ENCODE results near the gene SCGB1D4. TPM values are rescaled to one million over a fixed set of nuclear protein-coding genes. Genes with fewer than 3 reads are reported as not detected.
"Not testable (repeated sequence)": the region's sequence is repeated elsewhere in the genome, so short reads cannot be mapped to it uniquely, and the experiment has no call there.

The SCGB1D4 gene, protein sequence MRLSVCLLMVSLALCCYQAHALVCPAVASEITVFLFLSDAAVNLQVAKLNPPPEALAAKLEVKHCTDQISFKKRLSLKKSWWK
- total RNA-seq: not detected in 2 replicates

DNA sequence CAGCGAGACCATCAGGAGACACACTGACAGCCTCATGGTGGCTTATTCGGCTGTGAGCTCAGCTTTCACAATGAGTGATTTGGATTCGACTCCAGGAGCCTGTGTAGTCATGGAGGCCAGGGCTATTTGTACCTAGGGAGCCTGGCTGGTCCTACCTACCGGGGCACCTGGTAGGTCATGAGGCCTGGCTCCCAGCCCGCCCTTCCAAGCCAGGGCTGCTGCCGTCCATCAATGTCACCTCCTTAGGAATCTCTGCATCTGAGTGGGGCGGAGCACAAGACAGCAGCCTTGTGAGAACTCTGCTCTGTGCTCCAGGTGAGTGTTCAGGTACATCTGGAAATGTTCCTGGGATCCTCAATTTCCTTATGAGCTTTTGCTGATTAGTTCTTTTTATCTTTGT is at the start of gene SCGB1D4:
Gene SCGB1D4 (minus strand): TSS at position 101 of the 400 bp plus-strand sequence. CDS start 65 bp downstream, at position 36.
- intact Hi-C loops (cut with micrococcal nuclease): no loop called here

DNA sequence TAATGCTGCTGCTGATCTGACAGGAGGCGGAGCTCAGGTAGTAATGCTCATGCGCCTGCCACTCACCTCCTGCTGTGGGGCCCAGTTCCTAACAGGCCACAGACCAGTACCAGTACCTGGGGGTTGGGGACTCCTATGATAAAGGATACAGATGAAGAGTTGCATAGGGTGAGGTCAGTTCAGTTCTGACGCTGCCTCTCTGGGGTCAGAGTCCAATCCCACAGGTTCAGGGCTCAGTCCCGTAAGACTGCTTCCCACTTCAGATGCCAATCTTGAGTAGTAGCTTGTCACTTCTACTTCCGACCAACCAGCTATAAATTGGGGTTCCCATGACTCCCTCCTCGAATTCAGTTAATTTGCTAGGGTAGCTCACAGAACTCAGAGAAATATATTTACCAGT is 47.0 kb upstream of the SCGB1D4 start:
- intact Hi-C loops (cut with micrococcal nuclease): no loop called here

DNA sequence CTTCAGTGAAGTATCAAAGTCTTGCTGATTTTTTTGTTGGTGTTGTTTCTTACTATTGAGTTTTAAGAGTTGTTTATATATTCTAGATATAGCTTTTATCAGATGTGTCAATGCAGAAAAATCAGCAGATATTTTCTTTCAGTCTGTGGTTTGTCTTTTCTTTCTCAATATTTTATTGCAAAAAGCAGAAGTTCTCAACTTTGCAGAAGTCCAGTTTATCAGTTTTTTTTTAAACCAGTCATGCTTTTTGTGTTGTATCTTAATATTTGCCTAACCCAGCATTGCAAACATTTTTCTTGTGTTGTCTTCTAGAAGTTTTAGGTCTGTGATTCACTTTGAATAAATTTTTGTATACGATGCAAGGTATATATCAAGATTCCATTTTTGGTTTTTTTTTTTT is 45.3 kb upstream of the SCGB1D4 start:
- intact Hi-C loops (cut with micrococcal nuclease): no loop called here

DNA sequence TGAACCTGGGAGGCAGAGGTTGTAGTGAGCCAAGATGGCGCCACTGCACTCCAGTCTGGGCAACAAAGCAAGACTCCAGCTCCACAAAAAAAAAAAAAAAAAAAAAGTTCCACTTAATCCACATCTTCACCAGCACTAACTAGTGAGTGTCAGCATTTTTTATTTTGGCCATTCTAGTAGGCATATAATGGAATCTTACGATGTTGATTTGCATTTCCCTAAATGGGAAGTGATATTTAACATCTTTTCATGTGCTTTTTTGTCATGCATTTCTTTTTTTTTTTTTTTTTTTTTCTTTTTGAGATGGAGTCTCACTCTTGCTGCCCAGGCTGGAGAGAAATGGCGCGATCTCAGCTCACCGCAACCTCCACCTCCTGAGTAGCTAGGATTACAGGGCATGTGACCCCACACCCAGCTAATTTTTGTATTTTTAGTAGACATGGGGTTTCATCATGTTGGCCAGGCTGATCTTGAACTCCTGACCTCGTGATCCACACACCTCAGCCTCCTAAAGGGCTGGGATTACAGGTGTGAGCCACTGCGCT is 44.8 kb upstream of the SCGB1D4 start:
- intact Hi-C loops (cut with micrococcal nuclease): not testable (repeated sequence)

DNA sequence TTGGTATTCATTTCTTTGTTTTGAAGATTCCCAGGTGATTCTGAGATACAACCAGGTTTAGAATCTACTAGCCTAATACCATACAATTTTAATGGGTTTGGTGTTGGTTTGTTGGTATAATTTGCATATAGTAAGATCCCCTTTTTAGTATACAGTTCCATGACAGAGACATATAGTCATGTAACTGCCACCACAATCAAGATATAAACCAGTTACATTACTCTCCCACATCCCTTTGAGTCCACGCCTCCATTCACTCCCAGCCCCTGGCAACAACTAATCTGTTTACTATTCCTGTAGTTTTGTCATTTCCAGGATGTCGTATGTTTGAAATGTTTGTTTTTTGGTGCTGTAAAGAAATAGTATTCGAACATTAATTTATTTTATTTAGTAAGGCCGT is 42.7 kb upstream of the SCGB1D4 start:
- intact Hi-C loops (cut with micrococcal nuclease): no loop called here

DNA sequence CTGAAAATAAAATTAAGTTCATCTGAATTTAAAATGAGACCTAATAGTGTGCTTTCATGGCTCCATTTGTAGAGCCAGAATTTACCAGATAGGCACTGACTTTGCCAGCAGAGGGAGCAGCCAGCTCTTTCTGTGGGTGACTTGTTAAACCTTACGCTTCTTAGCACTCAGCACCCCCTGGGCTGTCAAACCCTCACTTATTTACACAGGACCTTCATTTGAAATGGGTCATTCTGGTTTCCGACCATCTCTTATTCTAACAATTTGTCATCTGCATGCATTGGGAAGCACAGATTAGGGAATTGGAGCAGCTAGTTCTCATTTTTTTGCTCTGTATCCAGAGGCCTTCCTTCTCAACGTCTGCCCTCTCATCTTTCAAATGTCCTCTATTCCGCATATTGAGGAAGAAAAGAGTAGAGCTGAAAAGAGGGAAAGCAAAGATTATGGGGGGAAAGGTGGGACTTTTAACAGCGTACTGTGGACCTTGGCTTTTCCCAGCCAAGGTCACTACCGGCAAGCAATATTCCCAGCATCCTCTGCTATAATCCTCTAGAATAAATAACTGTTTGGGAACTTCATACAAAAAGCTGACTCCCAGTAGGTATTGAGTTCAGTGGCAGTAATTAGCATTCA is 41.5 kb upstream of the SCGB1D4 start:
- intact Hi-C loops (cut with micrococcal nuclease): loop anchor here (1.0 kb wide), 1 partner anchor 38 kb away; no protein-coding TSS in a partner anchor

DNA sequence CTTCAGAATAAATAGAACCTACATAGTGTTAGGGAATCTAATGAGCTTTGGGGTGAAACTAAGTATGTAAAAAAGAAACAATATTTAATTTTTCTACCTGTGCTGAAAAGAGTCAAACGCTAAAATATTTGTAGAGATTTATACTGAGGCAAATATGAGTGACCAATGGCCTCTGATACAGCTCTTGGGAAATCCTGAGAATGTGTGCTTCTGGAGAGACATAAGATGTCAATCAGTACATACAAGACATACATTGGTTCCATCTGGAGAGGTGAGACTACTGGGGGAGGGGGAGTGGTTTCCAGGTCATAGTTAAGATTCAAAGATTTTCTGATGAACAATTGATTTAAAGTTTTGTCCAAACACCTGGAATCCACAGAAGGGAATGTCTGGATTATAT is 39.3 kb upstream of the SCGB1D4 start:
- intact Hi-C loops (cut with micrococcal nuclease): no loop called here

DNA sequence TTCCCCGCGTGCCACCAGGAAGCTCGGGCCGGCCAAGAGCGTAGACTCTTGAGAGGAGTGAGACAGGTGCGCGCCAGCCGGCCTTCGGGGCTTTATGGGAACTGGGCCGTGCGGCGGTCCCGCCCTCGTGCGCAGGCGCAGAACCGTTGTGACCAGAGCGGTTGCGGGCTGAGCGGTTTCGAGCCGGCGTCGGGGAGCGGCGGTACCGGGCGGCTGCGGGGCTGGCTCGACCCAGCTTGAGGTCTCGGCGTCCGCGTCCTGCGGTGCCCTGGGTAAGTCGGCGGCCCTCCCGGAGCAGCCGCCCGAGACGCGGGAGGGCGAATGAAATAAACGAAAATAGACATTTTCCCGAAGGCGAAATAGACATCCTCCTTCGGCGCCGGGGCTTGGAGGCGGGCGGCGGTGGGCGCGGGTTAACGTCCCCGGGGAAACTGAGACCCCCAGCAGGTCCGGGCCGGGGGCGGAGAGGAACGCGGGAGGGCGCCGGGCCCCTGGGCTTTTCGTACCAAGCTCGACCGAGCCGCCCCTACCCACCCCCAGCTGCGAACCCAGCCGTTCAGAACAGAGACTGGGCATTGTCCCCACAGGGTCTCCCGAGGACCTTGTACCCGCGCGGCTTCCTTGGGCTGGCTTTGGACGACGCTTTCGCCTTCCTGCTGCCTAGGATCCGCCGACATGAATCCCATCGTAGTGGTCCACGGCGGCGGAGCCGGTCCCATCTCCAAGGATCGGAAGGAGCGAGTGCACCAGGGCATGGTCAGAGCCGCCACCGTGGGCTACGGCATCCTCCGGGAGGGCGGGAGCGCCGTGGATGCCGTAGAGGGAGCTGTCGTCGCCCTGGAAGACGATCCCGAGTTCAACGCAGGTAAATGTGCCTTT is 38.7 kb upstream of the SCGB1D4 start, which contains the start of gene ASRGL1:
Gene ASRGL1 (plus strand): TSS at position 146 of the 879 bp plus-strand sequence. CDS start 530 bp downstream, at position 676.
- intact Hi-C loops (cut with micrococcal nuclease): no loop called here

DNA sequence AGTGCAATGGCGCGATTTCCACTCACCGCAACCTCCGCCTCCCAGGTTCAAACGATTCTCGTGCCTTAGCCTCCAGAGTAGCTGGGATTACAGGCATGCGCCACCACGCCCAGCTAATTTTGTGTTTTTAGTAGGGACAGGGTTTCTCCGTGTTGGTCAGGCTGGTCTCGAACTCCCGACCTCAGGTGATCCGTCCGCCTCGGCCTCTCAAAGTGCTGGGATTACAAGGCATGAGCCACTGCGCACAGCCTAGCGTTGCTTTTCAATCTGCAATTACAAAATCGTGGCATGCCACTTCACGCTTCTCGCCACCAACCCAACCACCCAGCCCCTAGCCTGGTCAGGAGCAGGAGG is 38.1 kb upstream of the SCGB1D4 start:
- intact Hi-C loops (cut with micrococcal nuclease): not testable (repeated sequence)

DNA sequence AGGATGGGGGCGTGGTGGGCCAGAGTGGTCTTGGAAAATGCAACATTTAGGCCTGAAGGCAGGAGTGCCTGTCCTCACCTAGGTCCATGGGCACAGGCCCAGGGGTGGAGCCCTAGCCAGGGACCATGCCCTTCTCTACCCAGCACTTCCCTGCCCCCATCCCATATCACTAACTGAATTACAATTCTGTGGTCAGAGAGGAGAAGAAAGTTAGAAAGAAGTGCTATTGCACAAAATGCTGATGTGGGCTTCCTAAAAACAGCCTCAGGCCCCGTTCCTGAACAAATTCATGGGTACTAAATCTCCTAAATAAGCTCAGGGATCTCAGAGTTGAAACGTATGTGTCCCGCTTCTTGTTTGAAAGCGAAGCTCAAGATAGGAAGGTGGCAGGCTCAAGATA is 34.9 kb upstream of the SCGB1D4 start:
- intact Hi-C loops (cut with micrococcal nuclease): no loop called here

DNA sequence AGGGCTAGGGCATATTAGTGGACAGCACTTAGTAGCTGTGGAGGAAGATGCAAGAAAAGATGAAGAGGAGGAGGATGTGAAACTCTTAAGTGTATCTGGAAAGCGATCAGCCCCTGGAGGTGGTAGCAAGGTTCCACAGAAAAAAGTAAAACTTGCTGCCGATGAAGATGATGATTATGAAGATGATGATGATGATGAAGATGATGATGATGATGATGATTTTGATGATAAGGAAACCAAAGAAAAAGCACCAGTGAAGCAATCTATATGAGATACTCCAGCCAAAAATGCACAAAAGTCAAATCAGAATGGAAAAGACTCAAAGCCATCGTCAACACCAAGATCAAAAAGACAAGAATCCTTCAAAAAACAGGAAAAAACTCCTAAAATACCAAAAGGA is 32.4 kb upstream of the SCGB1D4 start:
- intact Hi-C loops (cut with micrococcal nuclease): not testable (repeated sequence)

DNA sequence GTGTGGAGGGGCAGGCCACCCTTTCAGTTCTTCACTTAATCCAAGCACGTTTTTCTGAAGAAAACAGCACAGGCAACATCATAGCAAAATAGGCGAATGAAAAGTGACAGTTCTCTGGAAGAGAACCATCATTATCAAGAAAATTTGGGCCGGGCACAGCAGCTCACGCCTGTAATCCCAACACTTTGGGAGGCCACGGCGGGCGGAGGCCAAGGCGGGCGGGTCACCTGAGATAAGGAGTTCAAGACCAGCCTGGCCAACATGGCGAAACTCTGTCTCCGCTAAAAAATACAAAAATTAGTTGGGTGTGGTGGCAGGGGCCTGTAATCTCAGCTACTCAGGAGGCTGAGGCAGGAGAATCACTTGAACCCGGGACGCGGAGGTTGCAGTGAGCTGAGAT is 28.7 kb upstream of the SCGB1D4 start:
- intact Hi-C loops (cut with micrococcal nuclease): not testable (repeated sequence)

DNA sequence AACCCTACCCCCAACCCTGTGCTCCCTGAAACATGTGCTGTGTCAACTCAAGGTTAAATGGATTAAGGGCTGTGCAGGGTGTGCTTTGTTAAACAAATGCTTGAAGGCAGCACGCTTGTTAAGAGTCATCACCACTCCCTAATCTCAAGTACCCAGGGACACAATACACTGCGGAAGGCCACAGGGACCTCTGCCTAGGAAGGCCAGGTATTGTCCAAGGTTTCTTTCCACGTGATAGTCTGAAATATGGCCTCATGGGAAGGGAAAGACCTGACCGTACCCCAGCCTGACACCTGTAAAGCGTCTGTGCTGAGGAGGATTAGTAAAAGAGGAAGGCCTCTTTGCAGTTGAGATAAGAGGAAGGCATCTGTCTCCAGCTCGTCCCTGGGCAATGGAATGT is 27.8 kb upstream of the SCGB1D4 start:
- intact Hi-C loops (cut with micrococcal nuclease): not testable (repeated sequence)

DNA sequence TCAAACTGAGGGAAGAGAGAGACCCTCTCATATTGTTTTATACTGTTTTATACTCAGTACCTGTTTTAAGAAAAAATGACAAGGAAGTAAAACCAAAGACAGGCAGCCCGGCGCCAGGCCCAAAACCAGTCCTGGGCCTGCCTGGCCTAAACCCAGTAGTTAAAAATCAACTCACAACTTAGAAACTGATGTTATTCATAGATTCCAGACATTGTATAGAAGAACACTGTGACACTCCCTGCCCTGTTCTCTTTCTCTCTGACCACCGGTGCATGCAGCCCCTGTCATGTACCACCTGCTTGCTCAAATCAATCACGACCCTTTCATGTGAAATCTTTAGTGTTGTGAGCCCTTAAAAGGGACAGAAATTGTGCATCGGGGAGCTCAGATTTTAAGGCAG is 26.9 kb upstream of the SCGB1D4 start:
- intact Hi-C loops (cut with micrococcal nuclease): loop anchor here (1.0 kb wide), 2 partner anchors 108 to 154 kb away; no protein-coding TSS in a partner anchor

DNA sequence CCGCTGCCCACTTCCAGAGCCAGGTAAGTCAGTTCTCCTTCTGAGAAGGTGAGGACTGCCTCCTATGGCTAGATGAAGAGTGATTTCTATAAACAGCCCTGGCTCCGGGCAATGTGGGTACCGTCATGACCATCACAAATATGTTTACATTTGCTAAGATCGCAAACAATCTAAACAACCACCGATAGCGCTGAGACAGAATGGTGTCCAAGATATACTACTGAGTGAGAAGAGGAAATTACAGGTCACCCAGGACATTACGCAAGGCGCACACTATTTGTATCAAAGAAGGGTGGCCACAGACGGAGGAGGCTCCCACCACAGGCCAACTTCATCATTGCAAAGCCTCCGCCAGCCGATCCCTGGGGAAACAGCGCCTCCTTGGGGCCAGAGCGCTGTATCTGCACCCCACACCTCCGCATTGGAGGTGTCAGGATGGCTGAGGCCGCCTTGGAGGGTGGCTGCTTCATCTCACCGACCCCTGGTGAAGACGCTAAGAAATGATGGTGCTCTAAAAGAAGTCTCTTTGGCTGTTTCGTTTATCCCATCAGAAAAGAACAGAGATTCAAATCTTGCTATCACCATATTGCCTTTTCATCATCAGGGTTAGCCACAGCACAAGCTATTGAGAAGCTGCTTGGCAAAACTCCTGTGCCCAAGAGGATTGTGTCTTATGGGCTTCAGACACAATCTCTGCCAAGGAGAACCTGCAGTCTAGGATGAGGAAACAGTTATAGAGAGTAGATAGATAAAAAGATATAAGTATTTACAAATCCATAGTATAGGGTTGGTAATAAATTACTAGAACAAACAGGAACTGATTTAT is 26.1 kb upstream of the SCGB1D4 start:
- intact Hi-C loops (cut with micrococcal nuclease): loop anchor here (1.0 kb wide), 2 partner anchors 108 to 154 kb away; no protein-coding TSS in a partner anchor

DNA sequence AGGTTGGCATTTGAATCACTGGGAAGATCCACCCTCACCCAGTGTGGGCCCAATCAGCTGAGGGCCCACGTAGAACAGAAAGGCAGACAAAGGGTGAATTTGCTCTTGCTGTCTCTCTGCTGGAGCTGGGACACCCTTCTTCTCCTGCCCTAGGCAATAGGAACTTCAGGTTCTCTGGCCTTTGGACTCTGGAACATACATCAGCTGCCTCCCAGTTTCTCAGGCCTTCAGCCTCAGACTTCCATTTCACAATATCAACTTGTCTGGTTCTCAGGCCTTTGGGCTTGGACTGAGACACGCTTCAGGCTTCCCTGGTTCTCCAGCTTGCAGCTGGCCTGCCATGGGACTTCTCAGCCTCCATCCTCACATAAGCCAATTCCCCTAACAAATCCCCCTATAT is 23.6 kb upstream of the SCGB1D4 start:
- intact Hi-C loops (cut with micrococcal nuclease): no loop called here

DNA sequence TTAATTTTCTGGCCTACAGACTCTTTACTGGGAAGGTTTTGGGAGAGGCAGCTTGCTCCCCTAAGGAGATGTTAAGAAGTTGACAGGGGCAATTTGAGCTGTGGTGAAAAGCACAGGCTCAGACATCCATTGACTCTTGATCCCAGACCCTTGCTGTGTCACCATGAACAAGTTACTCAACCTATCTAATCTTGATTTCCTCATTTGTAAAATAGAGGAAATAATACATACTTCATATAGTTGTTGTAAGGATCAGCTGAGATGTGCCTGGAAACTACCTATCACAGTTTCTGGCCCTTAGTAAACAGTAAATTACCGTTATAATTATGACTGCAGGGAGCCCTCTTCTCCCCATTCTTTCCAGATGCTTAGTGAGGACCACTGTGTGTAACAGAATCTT is 16.6 kb upstream of the SCGB1D4 start:
- intact Hi-C loops (cut with micrococcal nuclease): no loop called here

DNA sequence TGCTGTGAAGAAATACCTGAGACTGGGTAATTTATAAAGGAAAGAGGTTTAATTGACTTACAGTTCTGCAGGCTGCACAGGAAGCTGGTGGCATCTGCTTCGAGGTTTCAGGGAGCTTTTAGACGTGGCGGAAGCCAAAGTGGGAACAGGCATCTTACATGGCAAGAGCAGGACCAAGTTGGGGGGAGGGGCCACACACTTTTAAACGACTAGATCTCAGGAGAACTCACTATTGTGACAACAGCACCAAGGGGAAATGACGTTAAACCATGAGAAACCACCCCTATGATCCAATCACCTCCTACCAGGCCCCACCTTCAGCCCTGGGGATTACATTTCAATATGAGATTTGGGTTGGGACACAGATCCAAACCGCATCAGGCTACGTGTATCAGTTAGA is 11.1 kb upstream of the SCGB1D4 start:
- intact Hi-C loops (cut with micrococcal nuclease): loop anchor here (5.0 kb wide), 1 partner anchor 78 kb away; no protein-coding TSS in a partner anchor

DNA sequence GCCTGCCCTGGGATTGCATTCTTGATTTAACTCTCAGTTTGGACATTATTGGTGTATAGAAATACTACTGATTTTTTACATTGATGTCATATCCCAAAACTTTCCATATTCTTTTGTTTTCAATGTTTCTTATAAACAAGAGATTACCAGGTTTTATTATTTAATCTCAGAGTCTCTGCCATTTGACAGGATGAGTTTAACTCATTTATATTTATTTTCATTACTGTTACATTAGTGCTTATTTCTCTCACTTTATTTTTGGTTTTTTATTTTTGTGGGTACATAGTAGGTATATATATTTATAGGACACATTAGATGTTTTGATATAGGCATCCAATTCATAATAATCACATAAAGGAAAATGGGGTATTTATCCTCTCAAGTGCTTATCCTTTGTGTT is 9.1 kb upstream of the SCGB1D4 start:
- intact Hi-C loops (cut with micrococcal nuclease): no loop called here

DNA sequence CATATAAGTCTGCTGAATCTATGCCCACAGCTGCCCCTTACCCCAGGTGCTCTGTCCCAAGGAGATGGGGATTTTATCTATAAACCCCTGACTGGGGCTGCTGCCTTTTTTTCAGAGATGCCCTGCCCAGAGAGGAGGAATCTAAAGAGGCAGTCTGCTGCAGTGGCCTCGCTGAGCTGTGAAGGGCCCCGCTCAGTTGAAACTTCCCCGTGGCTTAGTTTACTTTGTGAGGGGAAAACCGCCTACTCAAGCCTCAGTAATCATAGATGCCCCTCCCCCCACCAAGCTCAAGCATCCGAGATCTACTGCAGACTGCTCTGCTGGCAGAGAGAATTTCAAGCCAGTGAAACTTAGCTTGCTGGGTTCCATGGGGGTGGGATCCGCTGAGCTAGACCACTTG is 7.4 kb upstream of the SCGB1D4 start:
- intact Hi-C loops (cut with micrococcal nuclease): no loop called here

DNA sequence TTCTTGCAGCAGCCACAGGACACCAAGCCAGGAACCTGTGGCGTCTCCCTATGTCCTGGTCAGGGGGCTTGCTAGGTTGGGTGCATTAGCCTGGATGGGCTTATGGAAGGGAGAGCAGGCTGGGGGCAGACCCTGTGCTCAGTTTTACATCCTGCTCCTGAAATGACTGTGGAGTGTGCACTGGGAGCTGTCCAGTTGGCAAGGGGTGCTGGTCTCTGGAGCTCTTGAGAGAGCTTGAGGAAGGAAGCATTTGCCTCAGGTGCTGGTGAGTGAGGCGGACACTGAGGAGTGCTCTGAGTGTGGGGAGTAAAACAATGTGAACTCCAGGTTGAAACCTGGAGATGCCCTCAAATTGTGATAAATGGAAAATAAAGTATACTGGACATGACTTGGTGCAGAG is 3.4 kb downstream of the SCGB1D4 start:
- intact Hi-C loops (cut with micrococcal nuclease): no loop called here
